Stimulated activated CD8-positive, alpha-beta memory T cell treated with anti-CD3 and anti-CD28 coated beads, Interleukin-12 subunit alpha, Interleukin-12 subunit beta, amount 100 ng/mL, for 24 hours (primary cell): ENCODE measurements around the gene SMARCA4.
"Not testable (repeated sequence)": the region's sequence is repeated elsewhere in the genome, so short reads cannot be mapped to it uniquely, and the experiment has no call there.

Source experiments
- DNase-seq: peaks from one replicate; pipeline ENCODE4 v3.0.0-alpha.2; 2020; ENCODE audit errors: extremely low read depth

Gene SMARCA4

DNA sequence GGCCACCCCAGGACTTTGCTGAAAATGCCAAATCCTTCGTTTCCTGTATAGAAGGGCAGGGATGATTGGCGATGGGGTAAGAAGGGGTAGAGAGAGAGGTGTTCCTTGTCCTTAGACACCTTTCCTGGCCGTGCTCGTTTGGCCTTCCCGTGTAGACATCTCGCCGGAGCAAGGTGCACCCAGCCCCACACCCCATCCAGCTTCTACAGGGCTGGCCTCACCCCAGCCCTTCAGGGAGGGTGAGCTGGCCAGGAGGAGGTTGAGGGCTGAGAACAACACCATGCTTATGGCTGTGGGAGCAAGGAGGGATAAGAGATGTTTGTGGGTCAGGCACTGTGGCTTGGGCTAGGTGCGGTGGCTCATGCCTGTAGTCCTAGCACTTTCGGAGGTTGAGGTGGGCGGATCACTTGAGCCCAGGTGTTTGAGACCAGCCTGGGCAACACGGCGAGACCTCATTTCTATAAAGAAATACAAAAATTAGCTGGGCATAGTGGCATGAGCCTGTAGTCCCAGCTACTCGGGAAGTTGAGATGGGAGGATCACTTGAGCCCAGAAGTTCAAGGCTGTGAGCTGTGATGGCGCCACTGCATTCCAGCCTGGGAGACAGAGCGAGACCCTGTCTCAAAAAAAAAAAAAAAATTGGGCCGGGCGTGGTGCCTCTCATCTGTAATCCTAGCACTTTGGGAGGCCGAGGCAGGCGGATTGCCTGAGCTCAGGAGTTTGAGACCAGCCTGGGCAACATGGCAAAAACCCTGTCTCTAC is 15.5 kb downstream of the SMARCA4 start:
- no peak for DNase-seq

DNA sequence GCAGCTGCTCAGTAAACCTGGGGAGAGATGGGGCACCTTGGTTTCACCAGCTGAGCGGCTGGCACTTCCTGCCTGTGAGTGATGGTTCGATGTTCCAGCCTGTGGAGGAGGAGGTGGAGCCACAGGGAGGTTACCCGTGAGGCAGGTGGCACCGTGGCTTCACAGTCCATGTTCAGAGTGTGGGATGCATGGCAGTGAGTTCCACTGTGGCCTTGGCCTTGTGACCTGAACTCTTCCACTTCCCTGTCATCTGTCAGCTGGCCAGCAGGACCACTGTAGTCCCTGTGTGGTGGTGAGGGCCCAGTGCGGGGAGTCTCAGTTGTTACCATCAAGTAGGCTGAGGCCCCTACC is 16.9 kb downstream of the SMARCA4 start:
- DNase-seq: no peak

DNA sequence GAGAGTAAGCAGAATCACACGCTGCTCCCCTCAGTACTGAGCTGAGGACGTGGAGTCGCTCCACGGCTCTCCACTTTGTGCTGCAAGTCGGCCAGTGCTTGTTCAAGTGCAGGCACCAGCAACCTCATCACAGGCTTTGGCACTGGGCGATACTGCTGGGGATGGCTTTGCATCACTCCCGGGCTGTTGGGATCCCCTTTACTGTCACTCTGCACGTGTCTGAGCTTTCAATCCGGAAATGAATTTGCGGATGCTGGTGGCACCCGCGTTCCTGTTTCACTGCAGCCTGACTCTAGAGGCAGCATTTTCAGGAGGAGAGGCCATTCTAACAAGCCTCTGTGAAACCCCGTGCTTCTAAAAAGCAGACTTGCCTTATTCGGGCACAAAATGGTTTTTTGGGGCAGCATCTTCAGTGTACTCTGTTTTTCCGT is 19.1 kb downstream of the SMARCA4 start:
- DNase-seq: no peak

DNA sequence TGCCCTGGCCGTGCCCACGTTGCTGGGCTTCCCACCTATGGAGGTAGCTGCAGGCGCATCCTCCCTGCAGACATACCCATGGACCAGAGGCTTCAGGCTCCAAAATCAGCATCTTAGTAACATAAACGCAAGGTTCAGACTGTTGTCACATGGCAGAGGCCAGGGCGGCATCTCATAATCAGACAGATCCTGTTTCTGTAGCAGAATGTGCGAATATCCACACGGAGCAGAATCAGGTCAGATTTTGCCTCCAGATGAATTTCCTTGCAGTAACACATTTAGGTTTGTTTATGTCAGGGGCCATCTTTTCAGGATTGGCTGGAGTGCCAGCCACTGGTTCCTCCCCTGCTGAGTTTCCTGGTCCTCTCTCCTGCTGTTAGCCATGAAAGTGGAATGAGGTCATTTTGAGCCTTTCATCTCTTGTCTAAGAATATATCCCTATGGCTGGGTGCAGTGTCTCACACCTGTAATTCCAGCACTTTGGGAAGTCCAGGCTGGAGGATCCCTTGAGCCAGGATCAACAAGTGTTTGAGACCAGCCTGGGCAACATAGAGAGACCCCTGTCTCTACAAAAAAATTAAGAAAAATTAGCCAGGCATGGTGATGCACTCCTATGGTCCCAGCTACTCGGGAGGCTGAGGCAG is 20.5 kb downstream of the SMARCA4 start:
- no peak for DNase-seq

DNA sequence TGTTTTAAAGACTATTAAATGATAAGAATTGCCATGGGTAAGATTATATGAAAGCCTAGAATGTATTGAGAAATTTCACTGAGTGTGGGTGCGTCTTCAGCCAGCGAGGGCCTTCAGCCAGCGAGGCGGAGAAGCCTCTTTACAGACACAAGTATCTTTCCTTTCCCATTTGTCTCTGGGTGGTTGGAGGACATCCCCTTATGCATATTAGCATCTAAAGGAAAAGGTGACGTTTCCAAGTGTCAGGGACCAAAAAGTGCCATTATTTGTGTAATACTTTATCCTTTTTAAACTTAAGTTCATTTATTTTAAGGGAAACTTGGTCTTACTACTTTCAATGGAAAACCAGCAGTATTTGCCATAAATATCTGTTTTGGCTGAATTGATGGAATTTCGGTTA is 22.2 kb downstream of the SMARCA4 start:
- no peak for DNase-seq

DNA sequence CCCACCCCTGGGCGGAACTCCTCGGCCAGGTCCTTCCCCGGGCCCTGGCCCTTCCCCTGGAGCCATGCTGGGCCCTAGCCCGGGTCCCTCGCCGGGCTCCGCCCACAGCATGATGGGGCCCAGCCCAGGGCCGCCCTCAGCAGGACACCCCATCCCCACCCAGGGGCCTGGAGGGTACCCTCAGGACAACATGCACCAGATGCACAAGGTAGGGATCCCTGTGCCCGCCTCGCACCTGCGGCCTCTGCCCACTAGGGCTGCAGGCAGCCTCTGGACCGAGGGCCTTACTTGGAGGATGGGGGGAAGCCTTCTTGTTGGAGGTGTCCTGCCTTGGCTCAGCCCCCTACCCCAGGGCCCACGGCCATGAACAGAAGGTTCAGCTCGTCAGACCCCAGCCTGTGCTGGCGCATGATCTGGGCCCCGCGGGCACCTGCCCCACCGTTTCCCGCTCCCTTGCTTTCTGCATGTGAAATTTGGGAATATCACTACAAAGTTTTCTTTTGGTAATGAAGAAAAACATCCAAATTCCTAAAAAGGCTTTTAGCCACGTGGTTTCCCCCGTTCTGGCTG is 23.4 kb downstream of the SMARCA4 start:
- no peak for DNase-seq

DNA sequence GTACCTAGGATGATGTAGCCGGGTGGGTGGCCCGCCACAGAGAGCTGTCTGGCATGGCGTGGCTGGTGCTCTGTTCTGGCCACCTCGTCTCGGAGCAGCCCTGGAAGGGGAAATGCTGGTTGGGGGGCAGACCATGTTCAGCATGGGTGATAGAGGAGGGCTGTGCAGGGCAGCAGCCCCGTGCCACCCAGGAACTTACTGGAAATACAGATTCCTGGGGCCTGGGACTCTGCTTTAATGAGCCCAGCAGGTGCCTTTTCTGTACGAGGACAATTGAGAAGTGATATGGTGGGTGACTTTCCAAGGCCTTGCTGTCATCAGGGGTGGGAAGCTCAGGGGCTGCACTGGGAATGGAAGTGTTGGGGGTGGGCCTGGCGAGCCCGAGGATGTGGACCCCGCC is 24.7 kb downstream of the SMARCA4 start:
- no peak for DNase-seq

DNA sequence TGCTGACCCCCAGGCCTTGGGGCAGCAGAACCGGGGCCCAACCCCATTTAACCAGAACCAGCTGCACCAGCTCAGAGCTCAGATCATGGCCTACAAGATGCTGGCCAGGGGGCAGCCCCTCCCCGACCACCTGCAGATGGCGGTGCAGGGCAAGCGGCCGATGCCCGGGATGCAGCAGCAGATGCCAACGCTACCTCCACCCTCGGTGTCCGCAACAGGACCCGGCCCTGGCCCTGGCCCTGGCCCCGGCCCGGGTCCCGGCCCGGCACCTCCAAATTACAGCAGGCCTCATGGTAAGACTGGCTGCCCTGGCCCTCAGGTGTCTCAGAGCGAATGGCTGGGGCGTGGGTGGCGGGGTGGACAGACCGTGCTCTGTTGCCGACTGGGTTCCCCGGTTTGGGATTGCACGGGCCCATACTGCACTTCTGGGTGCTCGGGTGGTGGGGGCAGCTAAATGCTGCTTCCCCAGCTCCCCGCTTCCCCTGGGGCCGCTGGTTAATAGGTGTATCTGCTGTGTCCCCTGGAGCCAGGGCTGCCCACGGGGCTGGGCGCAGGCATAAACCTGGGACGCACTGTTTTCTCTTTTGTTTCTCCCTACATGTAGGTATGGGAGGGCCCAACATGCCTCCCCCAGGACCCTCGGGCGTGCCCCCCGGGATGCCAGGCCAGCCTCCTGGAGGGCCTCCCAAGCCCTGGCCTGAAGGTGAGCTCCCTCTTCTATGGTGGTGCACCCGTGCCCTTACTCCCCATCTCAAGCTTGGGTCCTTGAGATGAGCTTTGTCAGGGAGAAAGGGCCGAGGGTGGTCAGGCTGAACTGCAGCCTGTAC is 25.7 kb downstream of the SMARCA4 start:
- DNase-seq: no peak

DNA sequence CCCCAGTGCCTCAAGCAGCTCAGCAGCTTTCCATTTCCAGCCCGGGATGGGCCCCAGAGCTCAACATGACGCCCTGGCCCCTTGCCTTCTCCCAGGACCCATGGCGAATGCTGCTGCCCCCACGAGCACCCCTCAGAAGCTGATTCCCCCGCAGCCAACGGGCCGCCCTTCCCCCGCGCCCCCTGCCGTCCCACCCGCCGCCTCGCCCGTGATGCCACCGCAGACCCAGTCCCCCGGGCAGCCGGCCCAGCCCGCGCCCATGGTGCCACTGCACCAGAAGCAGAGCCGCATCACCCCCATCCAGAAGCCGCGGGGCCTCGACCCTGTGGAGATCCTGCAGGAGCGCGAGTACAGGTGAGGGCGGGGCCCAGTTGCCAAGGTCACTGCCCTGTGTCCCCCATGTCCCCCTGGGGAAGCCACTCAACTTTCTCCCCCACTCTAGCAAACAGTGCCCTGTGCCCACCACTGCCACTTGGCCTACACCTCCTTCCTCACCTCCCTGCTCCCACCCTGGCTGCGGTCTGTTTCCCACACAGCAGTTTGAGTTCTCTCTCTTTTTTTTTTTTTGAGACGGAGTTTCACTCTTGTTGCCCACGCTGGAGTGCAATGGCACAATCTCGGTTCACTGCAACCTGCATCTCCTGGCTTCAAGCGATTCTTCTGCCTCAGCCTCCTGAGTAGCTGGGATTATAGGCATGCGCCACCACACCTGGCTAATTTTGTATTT is 26.9 kb downstream of the SMARCA4 start:
- no peak for DNase-seq

DNA sequence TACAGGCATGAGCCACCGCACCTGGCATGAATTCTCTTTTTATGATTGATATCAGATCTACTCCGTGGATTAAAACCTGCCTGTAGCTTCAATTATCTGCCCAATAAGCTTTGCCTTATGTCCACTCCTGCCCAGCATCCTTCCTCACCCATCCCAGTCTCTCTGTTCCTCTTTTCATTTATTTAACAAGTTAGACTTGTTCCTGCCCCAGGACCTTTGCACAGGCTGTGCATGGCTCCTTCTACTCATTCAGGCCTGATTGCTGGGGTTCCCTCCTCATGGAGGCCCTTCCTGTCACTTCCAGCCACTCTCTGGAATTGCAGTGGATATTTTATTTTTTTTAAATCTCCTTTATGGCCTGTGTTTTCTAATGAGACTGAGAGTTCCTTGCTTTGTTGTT is 27.6 kb downstream of the SMARCA4 start:
- DNase-seq: no peak

DNA sequence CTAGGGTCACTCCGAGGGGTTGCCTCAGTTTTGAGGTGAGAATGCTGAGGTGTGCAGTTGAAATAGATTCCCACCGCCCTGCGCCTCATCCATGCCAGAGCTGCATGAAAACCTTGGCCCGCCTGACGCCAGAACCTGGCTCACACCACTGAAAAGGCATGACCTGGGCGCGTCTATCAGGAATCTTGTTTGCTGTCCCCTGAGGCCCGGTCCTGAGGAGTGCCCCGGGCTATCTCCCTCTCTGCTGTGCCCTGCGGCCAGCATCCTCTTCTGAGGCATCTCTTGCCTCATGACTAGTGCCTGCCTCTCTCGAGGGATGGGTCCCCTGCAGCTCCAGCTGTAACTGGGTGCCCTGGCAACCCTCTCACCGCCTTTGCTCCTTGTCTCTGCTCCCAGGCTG is 28.1 kb downstream of the SMARCA4 start:
- DNase-seq: no peak

DNA sequence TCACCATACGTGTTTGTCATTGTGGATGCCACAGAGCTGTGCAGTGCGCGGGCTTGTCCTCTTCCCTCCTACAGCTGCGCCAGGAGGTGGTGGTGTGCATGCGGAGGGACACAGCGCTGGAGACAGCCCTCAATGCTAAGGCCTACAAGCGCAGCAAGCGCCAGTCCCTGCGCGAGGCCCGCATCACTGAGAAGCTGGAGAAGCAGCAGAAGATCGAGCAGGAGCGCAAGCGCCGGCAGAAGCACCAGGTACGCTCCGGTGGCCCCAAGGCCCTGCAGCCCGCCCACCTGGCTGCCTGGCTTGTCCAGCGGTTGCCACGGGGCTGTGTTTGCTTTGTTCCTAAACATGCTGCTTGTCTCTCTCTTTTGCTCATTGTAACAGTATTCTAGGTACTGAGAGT is 30.2 kb downstream of the SMARCA4 start:
- DNase-seq: no peak

DNA sequence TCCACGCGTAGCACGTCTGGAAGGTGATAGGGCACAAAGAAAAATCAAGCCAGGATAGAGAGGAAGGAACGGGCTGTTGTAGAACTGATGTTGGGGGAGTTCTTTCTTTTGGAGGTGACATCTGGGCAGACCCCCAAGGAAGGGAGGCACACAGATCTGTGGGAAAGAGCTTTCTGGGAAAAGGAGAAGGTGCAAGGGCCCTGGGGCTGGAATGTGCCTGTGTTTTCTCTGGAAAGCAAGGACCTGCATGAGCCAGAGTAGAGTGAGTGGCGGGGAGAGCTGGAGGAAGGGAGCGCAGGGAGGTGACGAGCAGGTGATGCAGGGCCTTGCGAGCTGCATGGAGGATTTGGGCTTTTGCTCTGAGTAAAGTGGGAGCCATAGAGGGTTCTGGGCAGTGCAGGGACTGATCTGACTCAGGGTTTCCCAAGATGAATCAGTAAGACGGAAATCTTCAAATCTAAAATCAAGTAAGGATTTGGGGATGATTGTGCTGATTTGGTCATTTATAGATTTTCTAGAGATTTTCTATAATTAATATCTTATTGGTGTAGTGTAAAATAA is 30.8 kb downstream of the SMARCA4 start:
- no peak for DNase-seq

DNA sequence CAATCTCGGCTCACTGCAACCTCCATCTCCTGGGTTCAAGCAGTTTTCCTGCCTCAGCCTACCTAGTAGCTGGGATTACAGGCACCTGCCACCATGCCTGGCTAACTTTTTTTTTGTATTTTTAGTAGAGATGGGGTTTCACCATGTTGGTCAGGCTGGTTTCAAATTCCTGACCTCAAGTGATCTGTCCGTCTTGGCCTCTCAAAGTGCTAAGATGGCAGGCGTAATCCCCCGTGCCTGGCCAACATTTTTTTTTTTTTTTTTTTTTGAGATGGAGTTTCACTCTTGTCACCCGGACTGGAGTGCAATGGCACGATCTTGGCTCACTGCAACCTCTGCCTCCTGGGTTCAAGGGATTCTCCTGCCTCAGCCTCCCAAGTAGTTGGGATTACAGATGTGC is 31.3 kb downstream of the SMARCA4 start:
- not testable (repeated sequence) for DNase-seq

DNA sequence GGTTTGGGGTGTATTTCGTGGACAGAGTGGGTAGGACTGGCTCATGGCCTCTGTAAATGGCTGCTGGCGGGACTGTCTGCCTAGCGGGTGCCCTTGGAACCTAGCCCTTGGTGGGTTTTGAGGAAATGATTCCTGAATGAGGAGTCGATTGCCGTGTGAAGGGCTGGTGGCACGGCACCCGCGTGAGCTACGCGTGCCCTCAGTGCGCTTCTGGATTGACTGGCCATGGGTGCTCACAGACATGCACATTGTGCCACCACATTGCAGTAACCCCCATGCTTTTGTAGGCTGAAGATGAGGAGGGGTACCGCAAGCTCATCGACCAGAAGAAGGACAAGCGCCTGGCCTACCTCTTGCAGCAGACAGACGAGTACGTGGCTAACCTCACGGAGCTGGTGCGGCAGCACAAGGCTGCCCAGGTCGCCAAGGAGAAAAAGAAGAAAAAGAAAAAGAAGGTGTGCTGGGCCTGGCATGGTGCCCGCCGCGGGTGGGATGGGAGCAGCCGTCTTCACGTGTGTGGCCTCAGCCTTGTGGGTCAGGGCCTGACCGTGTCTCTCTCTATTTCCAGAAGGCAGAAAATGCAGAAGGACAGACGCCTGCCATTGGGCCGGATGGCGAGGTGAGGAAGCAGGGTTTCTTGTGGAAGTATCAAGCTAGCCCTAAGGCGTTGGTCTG is 35.2 kb downstream of the SMARCA4 start:
- no peak for DNase-seq

DNA sequence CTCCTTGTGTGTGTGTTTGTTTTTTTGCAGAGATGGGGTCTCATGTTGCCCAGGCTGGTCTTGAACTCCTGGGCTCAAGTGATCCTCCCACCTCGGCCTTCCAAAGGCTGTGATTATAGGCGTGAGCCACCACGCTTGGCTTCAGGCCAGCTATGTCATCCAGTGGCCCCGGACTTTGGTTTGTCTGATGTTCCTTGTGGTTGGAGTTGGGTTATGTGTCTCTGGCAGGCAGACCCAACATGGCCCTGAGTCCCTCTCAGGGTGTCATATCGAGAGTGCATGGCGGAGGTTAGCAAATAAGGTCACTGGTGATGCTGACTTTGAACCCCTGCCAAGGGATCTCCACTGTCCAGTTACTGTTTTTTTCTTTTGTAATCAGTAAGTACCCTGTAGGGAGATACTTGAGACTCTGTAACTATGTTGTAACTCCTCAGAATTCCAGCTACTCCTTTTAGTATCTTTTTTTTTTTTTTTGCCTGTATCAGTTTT is 37.3 kb downstream of the SMARCA4 start:
- no peak for DNase-seq

DNA sequence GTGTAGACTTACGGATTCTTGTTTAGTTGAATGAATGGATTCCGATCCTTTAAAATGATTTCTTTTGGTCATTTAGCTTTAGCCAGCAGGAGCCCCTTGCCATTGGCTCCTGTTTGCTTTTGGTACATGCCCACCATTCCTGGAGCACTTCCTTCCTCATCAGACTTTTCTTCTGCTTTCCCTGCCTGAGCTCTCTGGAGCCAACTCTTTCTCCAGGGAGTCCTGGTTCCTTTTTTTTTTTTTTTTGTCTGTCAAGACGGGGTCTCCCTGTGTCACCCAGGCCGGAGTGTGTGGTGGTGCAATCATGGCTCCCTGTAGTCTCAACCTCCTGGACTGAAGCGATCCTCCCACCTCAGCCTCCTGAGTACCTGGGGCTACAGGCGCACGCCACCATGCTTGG is 37.8 kb downstream of the SMARCA4 start:
- no peak for DNase-seq

DNA sequence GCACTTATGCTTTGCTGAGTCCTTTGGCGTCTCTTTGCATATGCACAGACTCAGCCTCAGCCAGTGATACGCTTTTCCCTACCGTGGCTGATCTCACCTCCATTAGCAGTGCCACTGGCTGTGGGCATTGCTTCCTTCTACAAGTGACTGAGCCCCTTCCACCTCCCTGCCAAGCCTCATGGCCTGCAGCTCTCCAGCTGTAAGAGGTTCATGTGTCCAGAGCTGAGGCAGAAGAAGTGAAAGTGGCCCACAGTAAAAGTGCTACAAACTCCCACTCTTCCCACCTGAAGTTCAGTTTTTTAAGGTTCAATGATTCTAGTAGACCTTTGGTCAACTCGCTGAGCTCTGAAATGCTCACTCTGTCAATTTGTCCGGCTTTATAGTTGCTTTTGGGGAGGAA is 44.7 kb downstream of the SMARCA4 start:
- no peak for DNase-seq

DNA sequence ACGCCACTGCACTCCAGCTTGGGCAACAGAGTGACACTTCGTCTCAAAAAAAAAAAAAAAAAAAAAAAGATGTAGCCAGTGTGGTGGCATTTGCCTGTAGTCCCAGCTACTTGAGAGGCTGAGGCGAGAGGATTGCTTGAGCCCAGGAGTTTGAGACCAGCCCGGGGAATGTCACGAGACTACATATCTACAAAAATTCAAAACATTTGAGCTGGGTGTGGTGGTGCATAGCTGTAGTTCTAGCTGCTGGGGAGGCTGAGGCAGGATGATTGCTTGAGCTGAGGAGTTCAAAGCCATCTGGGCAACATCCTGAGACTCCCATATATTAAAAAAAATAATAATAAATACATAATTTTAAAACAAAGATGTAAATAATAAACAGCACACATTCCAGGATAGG is 46.6 kb downstream of the SMARCA4 start:
- DNase-seq: no peak

DNA sequence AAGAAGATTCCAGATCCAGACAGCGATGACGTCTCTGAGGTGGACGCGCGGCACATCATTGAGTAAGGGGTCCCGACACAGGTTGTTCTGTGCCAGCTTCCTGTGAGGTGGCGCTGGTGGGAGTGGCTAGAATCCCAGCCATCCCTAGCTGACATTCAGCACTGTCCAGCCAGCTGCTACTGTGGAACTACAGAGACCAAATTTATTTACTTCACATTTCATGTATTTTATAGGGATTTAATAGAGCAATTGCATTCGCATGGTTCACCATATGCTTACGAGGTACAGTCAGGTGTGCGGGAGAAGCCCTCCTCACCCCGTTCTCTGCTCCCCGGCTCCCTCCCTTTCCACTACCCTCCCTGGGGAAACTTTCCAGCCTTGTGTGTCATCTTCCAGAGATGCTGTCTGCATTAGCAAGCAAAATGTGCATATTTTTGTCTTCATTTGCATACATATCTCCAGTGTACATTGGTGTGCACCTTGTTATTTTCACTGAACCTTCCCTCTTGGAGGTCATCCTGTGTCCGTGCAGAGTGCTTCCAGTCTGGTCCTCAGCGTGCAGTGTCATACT is 47.2 kb downstream of the SMARCA4 start:
- DNase-seq: no peak
